KMS-11 (cell line): ENCODE data around the gene ABCA1.

Experiments
- H2AFZ ChIP-seq: fragments of 200-600 bp; sonication (generic); 2 replicates; pipeline ENCODE4 v1.6.1; 2016; ENCODE audit warnings: antibody characterized with exemption, mixed run types, low read depth
- H3K27ac ChIP-seq: fragments of 200-600 bp; sonication (generic); 2 replicates; pipeline ENCODE4 v1.6.1; 2016; ENCODE audit warnings: mild to moderate bottlenecking, mixed run types
- H3K27me3 ChIP-seq: fragments of 200-600 bp; sonication (generic); 2 replicates; pipeline ENCODE4 v1.6.1; 2017; ENCODE audit warnings: mild to moderate bottlenecking, low read depth, mixed run types, moderate library complexity; ENCODE audit not compliant: insufficient read depth
- H3K36me3 ChIP-seq: fragments of 200-600 bp; sonication (generic); 2 replicates; pipeline ENCODE4 v1.6.1; 2017; ENCODE audit warnings: mild to moderate bottlenecking, mixed run types; ENCODE audit not compliant: insufficient read depth
- H3K4me1 ChIP-seq: fragments of 200-600 bp; sonication (generic); 2 replicates; pipeline ENCODE4 v1.6.1; 2016; ENCODE audit warnings: mild to moderate bottlenecking, low read depth, mixed run types; ENCODE audit not compliant: poor library complexity, severe bottlenecking
- H3K4me2 ChIP-seq: fragments of 200-600 bp; sonication (generic); 2 replicates; pipeline ENCODE4 v1.7.0; 2016; ENCODE audit warnings: mild to moderate bottlenecking, mixed run types
- H3K4me3 ChIP-seq: fragments of 200-600 bp; sonication (generic); IDR thresholded peaks from 2 replicates; pipeline ENCODE4 v1.6.1; 2017; ENCODE audit warnings: low read depth, low read length, mixed read lengths; ENCODE audit not compliant: insufficient read depth
- H3K79me2 ChIP-seq: fragments of 200-600 bp; sonication (generic); 2 replicates; pipeline ENCODE4 v1.6.1; 2016; ENCODE audit warnings: low read depth, mixed run types; ENCODE audit not compliant: insufficient read depth
- H3K9ac ChIP-seq: fragments of 200-600 bp; sonication (generic); 2 replicates; pipeline ENCODE4 v1.6.1; 2016; ENCODE audit warnings: mild to moderate bottlenecking, mixed run types
- H4K20me1 ChIP-seq: fragments of 200-600 bp; sonication (generic); 2 replicates; pipeline ENCODE4 v1.6.1; 2016; ENCODE audit warnings: mild to moderate bottlenecking, mixed run types; ENCODE audit not compliant: insufficient read depth
- CTCF ChIP-seq: fragments of 200-600 bp; sonication (generic); conservative IDR thresholded peaks from 2 replicates; pipeline ENCODE4 v1.6.1; 2017; ENCODE audit warnings: low read depth, mild to moderate bottlenecking, antibody characterized with exemption, low read length, moderate library complexity, mixed read lengths

Gene ABCA1

GRCh38 chr9:104905153-104905901, 22.6 kb downstream of the ABCA1 start:
- Histone ChIP-seq H3K9ac (no peak overlapping the region), H3K36me3 (no peaks in the 10 kb centered on the region), H3K4me3 (no peak overlapping the region), H3K27me3 (no peaks in the 10 kb centered on the region), H3K4me2 (no peak overlapping the region), H2AFZ (no peak overlapping the region), H4K20me1 (no peaks in the 10 kb centered on the region), H3K4me1 (peaks cover 6% of the 10 kb centered on the region), H3K79me2 (peaks cover 32% of the 10 kb centered on the region; the same call in 1 of the 2 replicates), H3K27ac (no peak overlapping the region)
- TF ChIP-seq CTCF = no peak

- Histone ChIP-seq H3K4me3 (no peak overlapping the region), H4K20me1 (no peaks in the 10 kb centered on the region), H3K79me2 (peaks cover 24% of the 10 kb centered on the region; the same call in 1 of the 2 replicates), H2AFZ (no peak overlapping the region), H3K4me2 (no peak overlapping the region), H3K27ac (no peak overlapping the region), H3K27me3 (no peaks in the 10 kb centered on the region), H3K36me3 (no peaks in the 10 kb centered on the region), H3K9ac (no peak overlapping the region), H3K4me1 (peaks cover 6% of the 10 kb centered on the region)
- no peak for TF ChIP-seq CTCF
These were observed 24.3 kb downstream of the ABCA1 start for GRCh38 chr9:104903609-104904008.

- Histone ChIP-seq H3K4me2 (no peak overlapping the region), H3K79me2 (peaks cover 9% of the 10 kb centered on the region; the same call in 1 of the 2 replicates), H3K27ac (no peak overlapping the region), H4K20me1 (no peaks in the 10 kb centered on the region), H3K4me1 (peaks cover 6% of the 10 kb centered on the region), H2AFZ (no peak overlapping the region), H3K36me3 (no peaks in the 10 kb centered on the region), H3K27me3 (no peaks in the 10 kb centered on the region), H3K4me3 (no peak overlapping the region), H3K9ac (no peak overlapping the region)
- no peak for TF ChIP-seq CTCF
These were observed 27.1 kb downstream of the ABCA1 start for GRCh38 chr9:104900871-104901270.

GRCh38 chr9:104900324-104900723, 27.6 kb downstream of the ABCA1 start:
- H3K4me2 ChIP-seq = no peak overlapping the region
- H3K4me1 ChIP-seq = peaks cover 6% of the 10 kb centered on the region
- no peak overlapping the region for H3K9ac ChIP-seq
- no peaks in the 10 kb centered on the region for H3K36me3 ChIP-seq
- no peaks in the 10 kb centered on the region for H4K20me1 ChIP-seq
- H3K4me3 ChIP-seq = no peak overlapping the region
- no peak overlapping the region for H3K27ac ChIP-seq
- H3K79me2 ChIP-seq = 0 out of 2 replicates have a peak, but pooled peaks cover 4% of the 10 kb centered on the region
- TF ChIP-seq CTCF = no peak
- H2AFZ ChIP-seq = no peak overlapping the region
- no peaks in the 10 kb centered on the region for H3K27me3 ChIP-seq
